Dedifferentiated amniotic fluid mesenchymal stem cell (primary cell): ENCODE results near the gene JKAMP.

ENCODE experiments used
- DNase-seq: peaks from one replicate; pipeline ENCODE4 v3.0.0-alpha.2; 2016; ENCODE audit errors: extremely low spot score

Gene JKAMP

DNA sequence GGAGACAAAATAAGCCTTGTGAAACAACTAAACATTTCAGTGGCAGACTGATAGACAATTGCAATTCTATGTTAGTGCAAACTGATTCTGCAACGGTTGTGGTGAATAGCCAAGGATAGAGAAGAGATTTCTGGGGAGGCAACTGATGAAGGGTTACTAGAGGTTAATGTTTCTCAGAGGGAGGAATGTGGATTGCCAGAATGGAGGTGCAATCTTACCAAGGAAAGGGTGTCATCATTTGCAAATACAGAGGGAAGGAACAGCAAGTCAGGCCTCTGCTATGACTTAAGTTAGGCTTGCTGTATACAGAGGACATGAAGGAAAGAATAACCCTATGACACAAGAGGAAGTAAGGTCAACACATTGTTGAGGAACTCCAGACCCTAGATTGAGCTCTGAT, 56.5 kb downstream of the JKAMP start:
- no peak for DNase-seq

- DNase-seq, result no peak
These were observed 57.4 kb downstream of the JKAMP start for GRCh38 chr14:59541731-59542130.

- DNase-seq, result no peak
These were observed 59.6 kb downstream of the JKAMP start for GRCh38 chr14:59543873-59544272.

GRCh38 chr14:59547310-59547709, 63.0 kb downstream of the JKAMP start:
- no peak for DNase-seq
